Coronary artery (tissue), 2 donors: ENCODE results near the gene RPL18.
A peak's percentile ranks its signal among the peaks of the same experiment; 100 is the strongest.

Experiments used
- DNase-seq: peaks from one replicate; pipeline ENCODE4 v3.0.0-alpha.2; 2017; ENCODE audit warnings: low spot score
- H3K27ac ChIP-seq, 2 donors: fragments of 200-600 bp; sonication (generic); one replicate each; pipeline ENCODE4 v1.5.1; 2016 to 2019
- H3K4me3 ChIP-seq: fragments of 200-600 bp; sonication (generic); 2 replicates; pipeline ENCODE4 v1.5.1; 2016; ENCODE audit warnings: mild to moderate bottlenecking, moderate library complexity
- CTCF ChIP-seq: fragments of 200-600 bp; sonication (generic); IDR thresholded peaks from one replicate; pipeline ENCODE4 v1.5.1; 2019; ENCODE audit warnings: antibody characterized with exemption

RPL18 gene

GRCh38 chr19:48608798-48609263 is 10.1 kb downstream of the RPL18 start:
- H3K27ac ChIP-seq = no peak overlapping the region

GRCh38 chr19:48607359-48607755 is 11.6 kb downstream of the RPL18 start:
- no peak for DNase-seq
- H3K4me3 ChIP-seq = no peak overlapping the region
- H3K27ac ChIP-seq = no peak overlapping the region
- TF ChIP-seq CTCF = no peak

More at GRCh38 chr19:48608798-48609263, 10.1 kb downstream of the RPL18 start:
- TF ChIP-seq CTCF = no peak
- DNase-seq = no peak
- no peak overlapping the region for H3K4me3 ChIP-seq

DNA sequence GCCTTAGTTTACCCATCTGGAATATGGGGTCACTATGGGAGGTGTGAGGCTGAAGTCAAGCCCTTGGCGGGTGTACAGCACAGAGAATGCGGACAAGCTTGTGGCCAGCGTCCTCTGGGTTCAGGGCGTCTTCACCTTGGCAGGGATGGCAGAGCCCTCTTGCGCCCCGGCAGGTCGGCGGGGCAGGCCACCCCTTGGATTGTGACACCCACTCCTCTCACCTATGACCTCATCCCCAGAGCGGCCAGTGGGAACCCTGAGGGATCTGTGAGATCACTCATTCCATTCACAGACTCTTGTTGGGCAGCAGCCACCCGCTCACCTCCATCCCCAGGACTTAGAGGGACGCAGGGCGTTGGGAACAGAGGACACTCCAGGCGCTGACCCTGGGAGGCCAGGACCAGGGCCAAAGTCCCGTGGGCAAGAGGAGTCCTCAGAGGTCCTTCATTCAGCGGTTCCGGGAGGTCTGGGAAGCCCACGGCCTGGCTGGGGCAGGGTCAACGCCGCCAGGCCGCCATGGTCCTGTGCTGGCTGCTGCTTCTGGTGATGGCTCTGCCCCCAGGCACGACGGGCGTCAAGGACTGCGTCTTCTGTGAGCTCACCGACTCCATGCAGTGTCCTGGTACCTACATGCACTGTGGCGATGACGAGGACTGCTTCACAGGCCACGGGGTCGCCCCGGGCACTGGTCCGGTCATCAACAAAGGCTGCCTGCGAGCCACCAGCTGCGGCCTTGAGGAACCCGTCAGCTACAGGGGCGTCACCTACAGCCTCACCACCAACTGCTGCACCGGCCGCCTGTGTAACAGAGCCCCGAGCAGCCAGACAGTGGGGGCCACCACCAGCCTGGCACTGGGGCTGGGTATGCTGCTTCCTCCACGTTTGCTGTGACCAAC is 12.3 kb downstream of the RPL18 start, which contains the start of gene SPACA4:
SPACA4 (plus strand) TSS at position 280 of the 896 bp plus-strand sequence; CDS start at position 517, 237 bp downstream.
- no peak within 1 kb of the TSS for H3K27ac ChIP-seq
- H3K4me3 ChIP-seq = no peak within 1 kb of the TSS
- TF ChIP-seq CTCF = no peak
- peak; percentile 65 for DNase-seq

- no peak for TF ChIP-seq CTCF
- no peak for DNase-seq
- Histone ChIP-seq H3K4me3 (no peak overlapping the region), H3K27ac (no peak overlapping the region)
These were observed 15.1 kb downstream of the RPL18 start for GRCh38 chr19:48603850-48604249.

- Histone ChIP-seq H3K27ac (no peak overlapping the region), H3K4me3 (no peak overlapping the region)
- no peak for TF ChIP-seq CTCF
- no peak for DNase-seq
These were observed 15.5 kb downstream of the RPL18 start for GRCh38 chr19:48603449-48603848.

- no peak for DNase-seq
- no peak for TF ChIP-seq CTCF
- H3K4me3 ChIP-seq = no peak overlapping the region
- no peak overlapping the region for H3K27ac ChIP-seq
These were observed 16.0 kb downstream of the RPL18 start for GRCh38 chr19:48603001-48603400.
